GM12878 (cell line): ENCODE measurements around the gene STXBP2.

Source experiments
- EZH2 ChIP-seq: IDR thresholded peaks from 2 replicates; pipeline ENCODE4 v1.6.1; 2012; ENCODE audit warnings: low read depth, mild to moderate bottlenecking, control low read depth, inconsistent platforms, low read length, borderline replicate concordance; ENCODE audit not compliant: control insufficient read depth
- HSF1 ChIP-seq: fragments of 150-350 bp; IDR thresholded peaks from 2 replicates; pipeline ENCODE4 v1.6.1; 2014; ENCODE audit warnings: mild to moderate bottlenecking, low read depth, low read length
- NRF1 ChIP-seq: conservative IDR thresholded peaks from 2 replicates; pipeline ENCODE4 v1.6.1; 2011; ENCODE audit warnings: mild to moderate bottlenecking, low read depth, low read length, improper control_type of control experiment

- TF ChIP-seq HSF1 (no peak), EZH2 (no peak), NRF1 (no peak)
These were observed 11.0 kb upstream of the STXBP2 start for GRCh38 chr19:7625763-7626372.
